SKM-1 treated with dmso at 0.1 percent for 144 hours (cell line): ENCODE results near the gene RNGTT.
"Not testable (repeated sequence)": the region's sequence is repeated elsewhere in the genome, so short reads cannot be mapped to it uniquely, and the experiment has no call there.

Experiments
- DNase-seq: peaks from one replicate; lab custom pipeline; 2025; ENCODE audit not compliant: unreplicated experiment; lab: John Stamatoyannopoulos, UW

RNGTT gene

GRCh38 chr6:88869263-88870020 lies 94.0 kb downstream of the RNGTT start:
- no peak for DNase-seq

DNA sequence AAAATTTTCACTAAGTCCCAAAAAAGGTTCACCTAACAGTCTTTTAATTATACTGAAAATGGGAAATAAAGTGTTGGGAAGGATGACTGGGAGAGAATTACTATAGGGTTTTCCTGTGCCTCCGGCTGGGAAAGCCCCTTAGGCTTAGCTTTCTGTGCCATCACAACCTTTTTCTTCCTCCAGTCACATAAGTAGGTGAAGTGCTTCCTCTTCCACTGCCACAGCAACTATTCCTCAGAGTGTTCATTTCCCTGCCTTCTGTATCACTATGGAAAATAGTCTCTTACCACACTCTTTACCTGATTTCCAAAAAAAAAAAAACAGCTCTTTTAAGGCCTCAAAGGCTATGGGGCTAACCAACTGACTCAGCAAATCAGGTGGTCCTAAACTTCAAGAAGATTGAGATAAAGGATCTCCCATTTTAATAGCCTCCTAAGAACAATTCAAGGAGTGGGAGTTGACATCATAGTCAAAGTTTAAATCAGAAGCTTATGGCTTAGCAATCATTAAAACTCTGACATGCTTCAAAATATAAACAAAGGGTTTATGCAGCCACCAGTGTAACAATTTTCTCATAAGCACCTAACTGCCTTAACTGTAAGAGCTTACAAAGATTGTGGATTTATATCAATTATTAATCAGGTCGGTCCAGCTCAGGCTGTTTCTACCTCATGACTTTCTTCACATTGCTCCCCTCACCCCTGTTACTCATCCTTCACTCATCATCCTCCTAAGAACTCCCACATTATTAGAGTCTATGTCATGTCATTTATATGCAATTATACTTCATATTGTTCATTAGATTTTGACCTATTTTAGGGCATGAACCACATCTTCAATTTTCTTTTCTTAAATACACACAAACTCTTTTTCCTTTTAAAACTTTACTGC lies 95.3 kb downstream of the RNGTT start:
- DNase-seq: no peak

GRCh38 chr6:88866856-88867255 lies 96.6 kb downstream of the RNGTT start:
- no peak for DNase-seq

DNA sequence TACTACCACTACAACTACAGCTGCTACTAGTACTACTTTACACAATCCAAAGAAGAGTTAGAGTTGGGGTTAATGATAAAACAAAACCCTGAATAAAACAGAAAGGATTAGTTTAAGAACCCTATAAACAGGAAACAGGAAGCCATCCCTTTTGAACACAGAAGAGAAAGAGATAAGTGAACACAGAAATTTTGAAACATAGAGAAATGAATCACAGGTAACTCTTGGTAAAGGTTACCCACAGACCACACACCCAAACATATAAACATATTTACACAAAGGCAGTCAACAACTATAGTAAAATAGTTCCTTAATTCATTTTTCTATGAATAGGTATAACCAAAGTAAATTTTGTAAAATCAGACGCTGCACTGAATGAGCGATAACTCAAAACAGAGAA lies 98.1 kb downstream of the RNGTT start:
- DNase-seq: no peak

GRCh38 chr6:88864359-88865054 lies 98.9 kb downstream of the RNGTT start:
- no peak for DNase-seq

DNA sequence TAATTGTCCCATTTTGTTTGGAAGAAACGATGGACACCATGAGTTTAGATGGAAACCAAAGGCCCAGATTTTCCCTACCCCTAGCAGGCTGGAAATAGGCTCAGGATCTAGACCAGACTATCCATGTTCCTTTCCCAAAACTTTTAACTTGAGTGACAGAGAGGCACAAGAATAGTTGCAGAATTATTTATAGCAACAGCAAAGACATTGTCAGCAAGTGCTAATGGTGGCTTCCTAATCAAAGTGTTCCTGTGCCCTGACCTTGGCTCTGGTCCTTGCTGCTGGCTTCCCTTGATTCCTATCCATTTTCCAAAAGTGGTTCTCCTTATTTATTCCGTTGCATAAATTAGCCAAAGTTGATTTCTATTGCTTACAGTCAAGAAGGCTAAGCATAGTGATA lies 103.1 kb downstream of the RNGTT start:
- DNase-seq: no peak

GRCh38 chr6:88858455-88858854 lies 105.0 kb downstream of the RNGTT start:
- no peak for DNase-seq

DNA sequence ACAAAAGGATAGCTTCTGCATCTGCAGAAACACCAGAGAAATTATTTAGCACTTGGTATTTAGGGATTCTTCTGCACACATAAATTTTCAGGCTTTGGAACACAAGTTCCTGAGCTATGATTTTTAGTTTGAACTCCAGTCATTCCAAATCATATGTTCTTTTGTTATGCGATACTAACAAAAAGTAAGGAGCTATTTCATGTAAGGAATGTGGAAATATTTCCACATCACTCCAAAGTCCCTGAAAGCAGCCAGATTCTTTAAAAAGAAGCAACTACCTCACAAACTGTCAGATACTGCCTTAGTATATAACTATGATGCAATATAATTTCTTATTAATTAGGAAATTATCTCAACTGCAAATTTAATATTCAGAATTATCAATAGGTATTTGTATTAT lies 106.9 kb downstream of the RNGTT start:
- no peak for DNase-seq

GRCh38 chr6:88855541-88856147 lies 107.8 kb downstream of the RNGTT start:
- no peak for DNase-seq

DNA sequence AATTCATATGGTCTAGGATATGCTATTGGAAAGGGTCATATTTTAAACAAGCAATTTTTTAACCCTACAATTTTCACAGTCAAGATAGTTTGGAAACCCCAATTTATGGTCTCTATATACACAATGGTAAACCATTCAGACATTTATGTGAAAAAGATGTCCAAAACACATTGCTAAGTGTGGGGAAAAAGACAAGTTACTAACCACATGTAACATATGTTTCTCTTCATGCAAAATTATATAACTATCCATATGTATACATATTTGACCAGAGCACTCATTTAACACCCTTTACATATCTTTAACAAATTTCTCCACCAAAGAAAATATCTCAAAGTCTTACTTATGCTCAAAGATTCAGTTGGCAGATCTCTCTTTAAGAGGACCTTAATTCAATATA lies 110.6 kb downstream of the RNGTT start:
- DNase-seq: no peak

DNA sequence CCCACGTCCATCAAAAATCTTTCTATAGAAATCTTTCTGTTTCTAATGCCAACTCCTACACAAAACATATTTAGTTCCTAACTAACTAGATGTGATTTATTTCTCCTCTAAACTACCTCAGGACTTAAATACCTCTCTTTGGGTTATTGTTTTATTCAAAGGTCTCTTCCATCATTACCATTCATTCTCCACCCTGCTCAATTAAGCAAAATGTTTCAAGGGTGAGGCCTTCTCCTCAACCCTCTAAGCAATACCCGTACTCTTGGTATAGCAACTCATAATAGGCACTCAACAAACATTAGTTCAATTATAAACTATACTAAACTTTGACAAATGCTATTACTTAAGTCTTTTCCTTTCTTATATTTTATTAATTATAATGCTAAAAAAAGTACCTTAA lies 111.4 kb downstream of the RNGTT start:
- no peak for DNase-seq

DNA sequence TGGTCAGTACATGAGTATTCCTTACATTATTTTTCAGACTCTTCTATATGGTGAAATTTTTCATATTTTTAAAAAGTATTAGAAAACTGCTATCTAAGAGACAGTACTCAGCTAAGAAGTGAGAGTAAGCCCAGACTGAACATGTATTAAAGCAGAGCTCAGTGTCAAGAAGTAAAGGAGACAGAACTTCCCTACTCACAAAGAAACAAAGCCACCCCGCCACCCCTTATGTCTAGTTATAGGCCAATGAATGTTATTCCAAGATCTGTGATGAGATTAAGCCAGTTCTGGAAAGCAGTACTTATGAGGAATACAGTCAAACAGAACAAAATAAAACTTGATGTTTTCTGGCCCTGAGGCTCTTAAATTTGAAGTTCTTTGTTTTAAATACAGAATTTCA lies 114.5 kb downstream of the RNGTT start:
- DNase-seq: no peak

GRCh38 chr6:88843040-88843439 lies 120.4 kb downstream of the RNGTT start:
- DNase-seq: no peak

DNA sequence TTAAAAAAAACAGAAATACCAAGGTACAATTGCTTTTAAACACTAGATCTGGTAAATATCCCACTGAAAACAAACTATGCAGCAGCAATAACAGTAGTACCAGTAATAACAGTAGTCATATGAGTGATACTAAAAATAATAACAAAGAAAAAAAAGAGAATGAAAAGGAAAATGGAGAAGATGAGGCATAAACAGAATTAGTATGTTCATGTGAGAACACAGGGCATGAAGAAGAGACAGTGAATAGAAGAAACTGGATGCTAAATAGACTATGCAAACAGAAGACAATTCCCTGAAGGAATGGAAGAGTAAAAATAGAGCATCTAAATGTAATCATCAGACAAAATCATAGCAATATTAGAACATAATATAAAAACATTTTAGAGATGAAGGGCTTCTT lies 121.1 kb downstream of the RNGTT start:
- DNase-seq: no peak

DNA sequence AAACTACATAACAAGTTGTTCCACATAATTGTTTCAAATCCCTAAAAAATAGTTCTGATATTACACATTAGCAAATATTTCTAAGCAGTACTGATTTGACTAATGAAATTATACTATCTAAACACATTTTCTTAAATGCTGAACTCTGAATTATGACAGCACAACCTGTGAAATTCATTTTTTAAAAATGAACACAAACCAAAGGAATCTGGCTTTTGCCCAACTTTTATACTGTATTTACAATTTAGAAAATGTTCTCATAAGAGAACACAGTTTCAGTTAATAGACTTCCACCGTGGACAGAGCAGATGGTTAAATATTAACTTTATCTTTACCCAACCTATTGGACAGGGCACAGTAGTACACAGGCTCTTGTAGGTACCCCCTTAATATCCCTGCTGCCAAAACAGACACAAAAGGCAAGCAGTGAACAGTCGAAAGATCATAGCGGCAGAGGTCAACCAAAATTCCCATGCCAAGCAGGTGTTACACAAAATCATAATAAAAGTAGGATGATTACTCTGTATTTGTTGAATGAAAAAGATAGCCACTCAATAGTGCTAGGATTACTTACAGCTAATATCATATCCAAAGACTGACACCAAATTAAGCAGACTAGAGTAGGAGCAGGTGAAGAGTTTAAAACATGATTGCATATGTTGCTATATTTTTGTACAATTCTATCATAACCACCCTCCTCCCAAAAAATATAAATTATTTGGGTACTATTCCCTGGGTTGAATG lies 122.5 kb downstream of the RNGTT start:
- no peak for DNase-seq

DNA sequence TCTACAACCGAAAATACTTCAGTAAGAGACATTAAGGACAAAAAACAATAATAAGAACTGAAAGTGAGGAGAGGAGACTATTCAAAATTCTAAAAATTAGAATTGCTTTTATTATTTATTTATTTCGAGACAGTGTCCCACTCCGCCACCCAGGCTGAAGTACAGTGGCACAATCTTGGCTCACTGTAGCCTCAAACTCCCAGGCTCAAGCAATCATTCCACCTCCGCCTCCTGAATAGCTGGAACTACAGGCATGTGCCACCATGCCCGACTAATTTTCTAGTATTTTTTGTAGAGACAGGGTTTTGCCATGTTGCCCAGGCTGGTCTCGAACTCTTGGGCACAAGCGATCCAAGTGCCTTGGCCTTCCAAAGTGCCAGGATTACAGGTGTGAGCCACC lies 123.1 kb downstream of the RNGTT start:
- no peak for DNase-seq

GRCh38 chr6:88839280-88839679 lies 124.1 kb downstream of the RNGTT start:
- no peak for DNase-seq

DNA sequence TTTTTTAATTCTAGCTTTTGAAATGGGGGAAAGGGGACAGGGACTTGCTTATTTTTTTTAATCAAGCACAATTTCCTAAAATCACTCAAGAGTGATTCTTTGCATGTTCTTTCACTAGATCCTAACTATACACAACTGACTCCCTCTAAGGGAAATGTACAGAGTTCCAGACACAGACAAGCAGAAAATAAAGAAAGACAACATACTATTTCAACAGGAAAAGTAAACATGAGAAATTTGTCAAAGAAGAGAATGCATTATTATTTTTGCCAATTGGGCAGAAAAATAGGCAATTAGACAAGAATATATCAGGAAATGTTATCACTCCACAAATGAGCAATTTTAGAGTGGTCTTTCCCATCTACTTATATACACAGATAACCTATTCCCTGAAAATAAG lies 128.2 kb downstream of the RNGTT start:
- no peak for DNase-seq

DNA sequence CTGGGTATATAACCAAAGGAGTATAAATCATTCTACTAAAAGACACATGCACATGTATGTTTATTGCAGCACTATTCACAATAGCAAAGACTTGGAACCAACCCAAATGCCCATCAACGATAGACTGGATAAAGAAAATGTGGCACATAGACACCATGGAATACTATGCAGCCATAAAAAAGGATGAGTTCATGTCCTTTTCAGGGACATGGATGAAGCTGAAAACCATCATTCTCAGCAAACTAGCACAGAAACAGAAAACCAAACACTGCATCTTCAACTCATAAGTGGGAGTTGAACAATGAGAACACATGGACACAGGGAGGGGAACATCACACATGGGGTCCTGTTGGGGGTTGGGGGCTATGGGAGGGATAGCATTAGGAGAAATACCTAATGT lies 130.3 kb downstream of the RNGTT start:
- DNase-seq: not testable (repeated sequence)

DNA sequence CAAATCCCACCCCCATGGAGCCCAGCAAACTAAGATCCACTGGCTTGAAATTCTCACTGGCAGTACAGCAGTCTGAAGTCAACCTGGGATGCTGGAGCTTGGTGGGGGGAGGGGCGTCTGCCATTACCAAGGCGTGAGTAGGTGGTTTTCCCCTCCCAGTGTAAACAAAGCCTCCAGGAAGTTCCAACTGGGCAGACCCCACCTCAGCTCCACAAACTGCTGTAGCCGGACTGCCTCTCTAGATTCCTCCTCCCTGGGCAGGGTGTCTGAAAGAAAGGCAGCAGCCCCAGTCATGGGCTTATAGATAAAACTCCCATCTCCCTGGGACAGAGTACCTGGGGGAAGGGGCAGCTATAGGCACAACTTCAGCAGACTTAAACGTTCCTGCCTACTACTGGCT lies 135.8 kb downstream of the RNGTT start:
- DNase-seq: not testable (repeated sequence)

DNA sequence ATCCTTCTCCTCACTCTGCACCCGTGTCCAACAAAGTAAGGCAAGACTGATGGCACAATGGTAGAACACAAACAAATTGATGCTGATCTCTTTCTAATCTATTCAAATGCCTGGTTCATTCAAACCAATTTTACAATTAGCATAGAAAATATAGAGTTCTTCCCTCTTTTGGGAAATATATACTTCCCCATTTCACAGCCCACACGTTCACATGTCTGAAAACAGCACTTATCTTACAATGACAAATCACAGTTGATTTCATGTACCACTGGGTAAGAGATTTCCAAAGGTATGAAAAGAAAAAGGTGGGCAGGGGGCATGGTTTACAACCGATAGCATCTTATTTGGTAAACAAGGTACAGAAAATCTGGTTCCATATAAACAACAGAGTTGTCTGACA lies 137.6 kb downstream of the RNGTT start:
- peak; percentile 7 for DNase-seq
